Activated naive CD4-positive, alpha-beta T cell treated with Interleukin-2 at 50 U/mL for 16 hours (primary cell): ENCODE results near the gene TCEAL8.
A peak's percentile ranks its signal among the peaks of the same experiment; 100 is the strongest.
"Not testable (repeated sequence)": the region's sequence is repeated elsewhere in the genome, so short reads cannot be mapped to it uniquely, and the experiment has no call there.

Source experiments
- DNase-seq: peaks from one replicate; pipeline ENCODE4 v3.0.0-alpha.2; 2020

Gene TCEAL8

GRCh38 chrX:103254921-103255493, at the start of gene TCEAL8:
TCEAL8 (minus strand) TSS chrX:103255155; CDS start chrX:103253979, 1,176 bp downstream.
- DNase-seq, result peak; percentile 64

- DNase-seq, result no peak
Measured at GRCh38 chrX:103304705-103305104, 49.8 kb upstream of the TCEAL8 start.

GRCh38 chrX:103293118-103293517, 38.2 kb upstream of the TCEAL8 start:
- DNase-seq, result no peak

GRCh38 chrX:103279624-103280023, 24.7 kb upstream of the TCEAL8 start:
- DNase-seq, result no peak

- no peak for DNase-seq
Measured at GRCh38 chrX:103276581-103277002, 21.6 kb upstream of the TCEAL8 start, which contains the start of gene TCEAL5. TCEAL5 (minus strand) TSS chrX:103276750; CDS start chrX:103274563, 2,187 bp downstream.

- no peak for DNase-seq
Measured at GRCh38 chrX:103275947-103276567, 21.1 kb upstream of the TCEAL8 start.

GRCh38 chrX:103274284-103274683, 19.3 kb upstream of the TCEAL8 start:
- DNase-seq, result no peak

GRCh38 chrX:103258275-103258674, 3.3 kb upstream of the TCEAL8 start:
- no peak for DNase-seq

GRCh38 chrX:103256651-103257050, 1.7 kb upstream of the TCEAL8 start:
- no peak for DNase-seq

- peak; percentile 28 for DNase-seq
Measured at GRCh38 chrX:103254171-103254824, 657 bp downstream of the TCEAL8 start.

- no peak for DNase-seq
Measured at GRCh38 chrX:103253608-103254007, 1.3 kb downstream of the TCEAL8 start.

GRCh38 chrX:103250977-103251376, 4.0 kb downstream of the TCEAL8 start:
- DNase-seq, result no peak

- DNase-seq, result no peak
Measured at GRCh38 chrX:103249805-103250204, 5.2 kb downstream of the TCEAL8 start.

- DNase-seq, result no peak
Measured at GRCh38 chrX:103248553-103248952, 6.4 kb downstream of the TCEAL8 start.

- no peak for DNase-seq
Measured at GRCh38 chrX:103240155-103240554, 14.8 kb downstream of the TCEAL8 start.

GRCh38 chrX:103236296-103236695, 18.7 kb downstream of the TCEAL8 start:
- no peak for DNase-seq

- not testable (repeated sequence) for DNase-seq
Measured at GRCh38 chrX:103235608-103236007, 19.3 kb downstream of the TCEAL8 start.

- no peak for DNase-seq
Measured at GRCh38 chrX:103234869-103235268, 20.1 kb downstream of the TCEAL8 start.

- no peak for DNase-seq
Measured at GRCh38 chrX:103233263-103233662, 21.7 kb downstream of the TCEAL8 start.

- DNase-seq, result not testable (repeated sequence)
Measured at GRCh38 chrX:103225918-103226317, 29.0 kb downstream of the TCEAL8 start.

- no peak for DNase-seq
Measured at GRCh38 chrX:103220511-103221323, 34.2 kb downstream of the TCEAL8 start.

- DNase-seq, result peak; percentile 8
Measured at GRCh38 chrX:103215425-103215991, 39.4 kb downstream of the TCEAL8 start.

GRCh38 chrX:103214870-103215424, 40.0 kb downstream of the TCEAL8 start, which contains the start of gene BEX4:
BEX4 (plus strand) TSS chrX:103215108; CDS start chrX:103216154, 1,046 bp downstream.
- DNase-seq, result peak; percentile 84
